ENCODE results near the gene NSG1. TPM values are rescaled to one million over a fixed set of nuclear protein-coding genes. Genes with fewer than 3 reads are reported as not detected.

The NSG1 gene
- total and polyA plus RNA-seq, 4 experiments from 2014 or later: 48.8 to 82.6 (median 75.0) TPM

- ChIA-PET POLR2A (ENCODE audit: partially characterized antibody) (no interaction called here), CTCF (ENCODE audit: partially characterized antibody) (no interaction called here)
- intact Hi-C loops (cut with micrococcal nuclease): no loop called here
- Mint-ChIP-seq H3K27ac (peak overlapping the region in 2 of 7 donors; percentile 42 to 53), H3K27me3 (no peaks in the 10 kb centered on the region), H3K4me1 (peaks cover 5 to 19% (median 10%) of the 10 kb centered on the region in 4 donors), H3K4me3 (no peak overlapping the region), H3K9me3 (peaks cover 0 to 3% (median 0%) of the 10 kb centered on the region in 8 donors), H3K36me3 (peaks cover 18 to 31% of the 10 kb centered on the region in 2 donors)
- no peaks in the 10 kb centered on the region for H3K27me3 ChIP-seq (ENCODE audit: insufficient read depth, low read length)
- H3K4me3 ChIP-seq (ENCODE audit: low read length in 2 of 2): no peak overlapping the region
- no peaks in the 10 kb centered on the region for H3K36me3 ChIP-seq (ENCODE audit: insufficient read depth, low read length)
- no peak overlapping the region for H3K27ac ChIP-seq (ENCODE audit: low read depth, low read length)
- H3K4me1 ChIP-seq (ENCODE audit: insufficient read depth, low read length): peaks cover 10% of the 10 kb centered on the region
- no peaks in the 10 kb centered on the region for H3K9me3 ChIP-seq (ENCODE audit: control insufficient read depth in 1 of 2, low read length in 2 of 2)
- no peak for DNase-seq
These were observed 25.9 kb downstream of the NSG1 start for GRCh38 chr4:4412641-4413372.

- no peaks in the 10 kb centered on the region for H3K27me3 Mint-ChIP-seq
- H3K27ac Mint-ChIP-seq: peak overlapping the region in 1 of 7 donors; percentile 52
These were observed 26.4 kb downstream of the NSG1 start for GRCh38 chr4:4413373-4413725.

GRCh38 chr4:4413806-4414205 lies 26.9 kb downstream of the NSG1 start:
- Histone ChIP-seq H3K9me3 (ENCODE audit: control insufficient read depth in 1 of 2, low read length in 2 of 2) (no peaks in the 10 kb centered on the region), H3K4me1 (ENCODE audit: insufficient read depth, low read length) (peaks cover 20% of the 10 kb centered on the region), H3K27ac (ENCODE audit: low read depth, low read length) (no peak overlapping the region), H3K36me3 (ENCODE audit: insufficient read depth, low read length) (no peaks in the 10 kb centered on the region), H3K27me3 (ENCODE audit: insufficient read depth, low read length) (no peaks in the 10 kb centered on the region), H3K4me3 (ENCODE audit: low read length in 2 of 2) (no peak overlapping the region)
- Mint-ChIP-seq H3K9me3 (peaks cover 0 to 3% (median 0%) of the 10 kb centered on the region in 8 donors), H3K36me3 (peaks cover 21 to 41% of the 10 kb centered on the region in 2 donors), H3K27ac (peak overlapping the region in 2 of 7 donors; percentile 12 to 52), H3K4me1 (peaks cover 13 to 29% (median 20%) of the 10 kb centered on the region in 4 donors), H3K27me3 (no peaks in the 10 kb centered on the region), H3K4me3 (no peak overlapping the region)
- DNase-seq: no peak
- intact Hi-C loops (cut with micrococcal nuclease): no loop called here
- POLR2A ChIA-PET (ENCODE audit: partially characterized antibody): no interaction called here
- CTCF ChIA-PET (ENCODE audit: partially characterized antibody): no interaction called here

More at GRCh38 chr4:4413373-4413725, 26.4 kb downstream of the NSG1 start:
- peaks cover 15% of the 10 kb centered on the region for H3K4me1 ChIP-seq (ENCODE audit: insufficient read depth, low read length)
- no peaks in the 10 kb centered on the region for H3K36me3 ChIP-seq (ENCODE audit: insufficient read depth, low read length)
- Mint-ChIP-seq H3K4me1 (peaks cover 8 to 24% (median 16%) of the 10 kb centered on the region in 4 donors), H3K4me3 (no peak overlapping the region), H3K36me3 (peaks cover 21 to 37% of the 10 kb centered on the region in 2 donors), H3K9me3 (peaks cover 0 to 3% (median 0%) of the 10 kb centered on the region in 8 donors)
- intact Hi-C loops (cut with micrococcal nuclease): no loop called here
- ChIA-PET POLR2A (ENCODE audit: partially characterized antibody) (no interaction called here), CTCF (ENCODE audit: partially characterized antibody) (no interaction called here)
- no peak for DNase-seq
- no peaks in the 10 kb centered on the region for H3K9me3 ChIP-seq (ENCODE audit: control insufficient read depth in 1 of 2, low read length in 2 of 2)
- no peak overlapping the region for H3K4me3 ChIP-seq (ENCODE audit: low read length in 2 of 2)
- no peak overlapping the region for H3K27ac ChIP-seq (ENCODE audit: low read depth, low read length)
- no peaks in the 10 kb centered on the region for H3K27me3 ChIP-seq (ENCODE audit: insufficient read depth, low read length)

- Mint-ChIP-seq H3K9me3 (peaks cover 0 to 3% (median 0%) of the 10 kb centered on the region in 8 donors), H3K4me1 (peaks cover 23 to 43% (median 33%) of the 10 kb centered on the region in 4 donors), H3K27me3 (no peaks in the 10 kb centered on the region), H3K27ac (peak overlapping the region in 2 of 7 donors; percentile 8 to 23), H3K36me3 (peaks cover 32 to 45% of the 10 kb centered on the region in 2 donors), H3K4me3 (no peak overlapping the region)
- ChIA-PET POLR2A (ENCODE audit: partially characterized antibody) (no interaction called here), CTCF (ENCODE audit: partially characterized antibody) (no interaction called here)
- DNase-seq: no peak
- no peak overlapping the region for H3K4me3 ChIP-seq (ENCODE audit: low read length in 2 of 2)
- no peaks in the 10 kb centered on the region for H3K27me3 ChIP-seq (ENCODE audit: insufficient read depth, low read length)
- H3K27ac ChIP-seq (ENCODE audit: low read depth, low read length): no peak overlapping the region
- intact Hi-C loops (cut with micrococcal nuclease): loop anchor here (5.0 kb wide), 1 partner anchor 47 kb away; no protein-coding TSS in a partner anchor
- peaks cover 33% of the 10 kb centered on the region for H3K4me1 ChIP-seq (ENCODE audit: insufficient read depth, low read length)
- H3K36me3 ChIP-seq (ENCODE audit: insufficient read depth, low read length): peaks cover 9% of the 10 kb centered on the region
- no peaks in the 10 kb centered on the region for H3K9me3 ChIP-seq (ENCODE audit: control insufficient read depth in 1 of 2, low read length in 2 of 2)
These were observed 28.4 kb downstream of the NSG1 start for GRCh38 chr4:4415107-4415805.

GRCh38 chr4:4415806-4416805 lies 29.2 kb downstream of the NSG1 start:
- Histone ChIP-seq H3K27ac (ENCODE audit: low read depth, low read length) (no peak overlapping the region), H3K27me3 (ENCODE audit: insufficient read depth, low read length) (no peaks in the 10 kb centered on the region), H3K9me3 (ENCODE audit: control insufficient read depth in 1 of 2, low read length in 2 of 2) (no peaks in the 10 kb centered on the region), H3K4me1 (ENCODE audit: insufficient read depth, low read length) (peaks cover 33% of the 10 kb centered on the region), H3K4me3 (ENCODE audit: low read length in 2 of 2) (no peak overlapping the region), H3K36me3 (ENCODE audit: insufficient read depth, low read length) (peaks cover 17% of the 10 kb centered on the region)
- peaks cover 0 to 3% (median 0%) of the 10 kb centered on the region in 8 donors for H3K9me3 Mint-ChIP-seq
- H3K4me3 Mint-ChIP-seq: no peak overlapping the region
- H3K27ac Mint-ChIP-seq: peak overlapping the region in 6 of 7 donors; percentile 23 to 75 (median 62)
- ChIA-PET CTCF (ENCODE audit: partially characterized antibody) (interaction anchor here (0.9 to 5.2 kb wide), 3 partner anchors 13 to 44 kb away, joined by 3 to 34 read pairs (median 3); no protein-coding TSS in a partner anchor), POLR2A (ENCODE audit: partially characterized antibody) (interaction anchor here (1.0 kb wide), 1 partner anchor 29 kb away, joined by 6 read pairs; the partner anchor contains the start of gene NSG1)
- peaks cover 24 to 47% (median 35%) of the 10 kb centered on the region in 4 donors for H3K4me1 Mint-ChIP-seq
- no peak for DNase-seq
- intact Hi-C loops (cut with micrococcal nuclease): loop anchor here (5.0 kb wide), 1 partner anchor 46 kb away; no protein-coding TSS in a partner anchor
- peaks cover 38 to 47% of the 10 kb centered on the region in 2 donors for H3K36me3 Mint-ChIP-seq
- H3K27me3 Mint-ChIP-seq: no peaks in the 10 kb centered on the region

GRCh38 chr4:4416981-4417380 lies 30.1 kb downstream of the NSG1 start:
- Mint-ChIP-seq H3K4me3 (peak overlapping the region in 2 of 8 donors; percentile 10 to 23), H3K4me1 (peaks cover 24 to 48% (median 37%) of the 10 kb centered on the region in 4 donors), H3K27ac (peak overlapping the region in 5 of 7 donors; percentile 2 to 75 (median 70)), H3K36me3 (peaks cover 44 to 52% of the 10 kb centered on the region in 2 donors), H3K9me3 (peaks cover 0 to 3% (median 0%) of the 10 kb centered on the region in 8 donors), H3K27me3 (no peaks in the 10 kb centered on the region)
- ChIA-PET POLR2A (ENCODE audit: partially characterized antibody) (interaction anchor here (1.0 kb wide), 1 partner anchor 30 kb away, joined by 6 read pairs; the partner anchor contains the start of gene NSG1), CTCF (ENCODE audit: partially characterized antibody) (interaction anchor here (5.2 kb wide), 1 partner anchor 12 kb away, joined by 34 read pairs; no protein-coding TSS in a partner anchor)
- no peak for DNase-seq
- H3K4me3 ChIP-seq (ENCODE audit: low read length in 2 of 2): no peak overlapping the region
- peaks cover 17% of the 10 kb centered on the region for H3K36me3 ChIP-seq (ENCODE audit: insufficient read depth, low read length)
- peaks cover 33% of the 10 kb centered on the region for H3K4me1 ChIP-seq (ENCODE audit: insufficient read depth, low read length)
- no peaks in the 10 kb centered on the region for H3K27me3 ChIP-seq (ENCODE audit: insufficient read depth, low read length)
- H3K27ac ChIP-seq (ENCODE audit: low read depth, low read length): no peak overlapping the region
- intact Hi-C loops (cut with micrococcal nuclease): loop anchor here (5.0 kb wide), 1 partner anchor 45 kb away; no protein-coding TSS in a partner anchor
- no peaks in the 10 kb centered on the region for H3K9me3 ChIP-seq (ENCODE audit: control insufficient read depth in 1 of 2, low read length in 2 of 2)
